Activated CD8-positive, alpha-beta memory T cell treated with anti-CD3 and anti-CD28 coated beads for 24 hours (primary cell): ENCODE results near the gene PTPN13.
"Not testable (repeated sequence)": the region's sequence is repeated elsewhere in the genome, so short reads cannot be mapped to it uniquely, and the experiment has no call there.

Experiments used
- DNase-seq: peaks from one replicate; pipeline ENCODE4 v3.0.0-alpha.2; 2020

The PTPN13 gene

GRCh38 chr4:86653237-86653865 lies 59.2 kb downstream of the PTPN13 start:
- DNase-seq: no peak

- not testable (repeated sequence) for DNase-seq
These were observed 62.7 kb downstream of the PTPN13 start for GRCh38 chr4:86656781-86657180.

GRCh38 chr4:86657382-86657781 lies 63.3 kb downstream of the PTPN13 start:
- no peak for DNase-seq

GRCh38 chr4:86657910-86658309 lies 63.8 kb downstream of the PTPN13 start:
- no peak for DNase-seq

- no peak for DNase-seq
These were observed 66.3 kb downstream of the PTPN13 start for GRCh38 chr4:86660401-86660800.

GRCh38 chr4:86661006-86661405 lies 66.9 kb downstream of the PTPN13 start:
- DNase-seq: no peak

GRCh38 chr4:86661418-86661817 lies 67.3 kb downstream of the PTPN13 start:
- no peak for DNase-seq

- no peak for DNase-seq
These were observed 70.8 kb downstream of the PTPN13 start for GRCh38 chr4:86664959-86665358.

GRCh38 chr4:86670298-86670697 lies 76.2 kb downstream of the PTPN13 start:
- DNase-seq: no peak

- DNase-seq: no peak
These were observed 76.6 kb downstream of the PTPN13 start for GRCh38 chr4:86670756-86671155.

- no peak for DNase-seq
These were observed 81.4 kb downstream of the PTPN13 start for GRCh38 chr4:86675548-86675947.

GRCh38 chr4:86678796-86679195 lies 84.7 kb downstream of the PTPN13 start:
- no peak for DNase-seq

- no peak for DNase-seq
These were observed 85.3 kb downstream of the PTPN13 start for GRCh38 chr4:86679441-86679840.

GRCh38 chr4:86683167-86683566 lies 89.1 kb downstream of the PTPN13 start:
- DNase-seq: no peak

GRCh38 chr4:86683983-86684382 lies 89.9 kb downstream of the PTPN13 start:
- DNase-seq: no peak

GRCh38 chr4:86685401-86685800 lies 91.3 kb downstream of the PTPN13 start:
- DNase-seq: no peak

GRCh38 chr4:86686741-86687140 lies 92.6 kb downstream of the PTPN13 start:
- no peak for DNase-seq

- DNase-seq: no peak
These were observed 93.9 kb downstream of the PTPN13 start for GRCh38 chr4:86688026-86688425.

GRCh38 chr4:86704601-86705000 lies 110.5 kb downstream of the PTPN13 start:
- DNase-seq: no peak

- DNase-seq: no peak
These were observed 112.9 kb downstream of the PTPN13 start for GRCh38 chr4:86706923-86707597.

GRCh38 chr4:86717651-86718050 lies 123.5 kb downstream of the PTPN13 start:
- DNase-seq: no peak

- no peak for DNase-seq
These were observed 124.0 kb downstream of the PTPN13 start for GRCh38 chr4:86718152-86718551.

GRCh38 chr4:86719149-86719548 lies 125.0 kb downstream of the PTPN13 start:
- DNase-seq: not testable (repeated sequence)

- DNase-seq: no peak
These were observed 126.5 kb downstream of the PTPN13 start for GRCh38 chr4:86720508-86721068.

GRCh38 chr4:86721412-86721811 lies 127.3 kb downstream of the PTPN13 start:
- DNase-seq: no peak
